Dendritic cell treated with granulocyte-macrophage colony-stimulating factor and Interleukin-4, amounts not matched to agents 40 ng/mL and 50 ng/mL, for 4 days (primary cell): ENCODE measurements around the gene RAB4A.

Source experiments
- H3K27ac Mint-ChIP-seq: one replicate; pipeline ENCODE4 v1.8.0; 2022; ENCODE audit warnings: mild to moderate bottlenecking, mixed read lengths
- H3K27me3 Mint-ChIP-seq: one replicate; pipeline ENCODE4 v1.8.0; 2022; ENCODE audit warnings: mild to moderate bottlenecking, mixed read lengths
- H3K36me3 Mint-ChIP-seq: one replicate; pipeline ENCODE4 v1.8.0; 2022; ENCODE audit warnings: low read depth, mixed read lengths
- H3K4me1 Mint-ChIP-seq: one replicate; pipeline ENCODE4 v1.8.0; 2022; ENCODE audit warnings: low read depth, mixed read lengths
- H3K4me3 Mint-ChIP-seq: one replicate; pipeline ENCODE4 v1.8.0; 2022; ENCODE audit warnings: mild to moderate bottlenecking, moderate library complexity, mixed read lengths
- H3K9me3 Mint-ChIP-seq: one replicate; pipeline ENCODE4 v1.8.0; 2022; ENCODE audit warnings: mixed read lengths
- intact Hi-C: fragments of 100-400 bp; cut with micrococcal nuclease; formaldehyde crosslinking; loops from one replicate; pipeline ENCODE4 v1.15.0; 2022

Gene RAB4A

DNA sequence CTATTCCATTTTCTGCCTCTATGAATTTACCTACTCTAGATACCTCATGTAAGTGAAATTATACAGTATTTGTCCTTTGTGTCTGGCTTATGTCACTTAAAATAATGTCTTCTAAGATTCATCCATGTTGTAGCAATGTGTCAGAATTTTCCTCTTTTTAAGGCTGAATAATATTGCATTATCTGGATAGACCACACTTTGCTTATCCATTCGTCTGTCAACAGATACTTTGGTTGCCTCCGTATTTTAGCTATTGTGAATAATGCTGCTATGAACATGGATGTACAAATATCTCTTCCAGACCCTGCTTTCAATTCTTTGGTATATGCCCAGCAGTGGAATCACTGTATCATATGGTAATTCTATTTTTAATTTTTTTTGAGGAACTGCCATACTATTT lies 82.1 kb downstream of the RAB4A start:
- peaks cover 43% of the 10 kb centered on the region for H3K27me3 Mint-ChIP-seq

DNA sequence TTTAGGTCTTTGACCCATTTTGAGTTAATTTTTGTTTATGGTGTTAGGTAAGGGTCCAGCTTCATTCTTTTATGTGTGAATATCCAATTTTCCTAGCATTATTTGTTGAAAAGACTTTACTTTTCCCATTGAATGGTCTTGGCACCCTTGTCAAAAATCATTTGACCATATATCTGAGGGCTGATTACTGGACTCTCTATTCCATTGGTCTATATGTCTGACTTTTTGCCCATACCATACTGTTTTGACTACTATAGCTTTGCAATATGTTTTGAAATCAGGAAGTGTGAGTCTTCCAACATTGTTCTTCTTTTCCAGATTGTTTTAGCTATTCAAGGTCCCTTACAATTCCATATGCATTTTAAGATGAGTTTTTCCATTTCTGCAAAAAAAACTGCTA lies 83.3 kb downstream of the RAB4A start:
- Mint-ChIP-seq H3K27me3 (peaks cover 50% of the 10 kb centered on the region), H3K9me3 (peaks cover 6% of the 10 kb centered on the region), H3K4me1 (no peaks in the 10 kb centered on the region), H3K27ac (no peak overlapping the region), H3K36me3 (no peaks in the 10 kb centered on the region), H3K4me3 (no peak overlapping the region)
- intact Hi-C loops = no loop called here

More for the DNA sequence above, 82.1 kb downstream of the RAB4A start:
- H3K4me3 Mint-ChIP-seq = no peak overlapping the region
- H3K9me3 Mint-ChIP-seq = peaks cover 6% of the 10 kb centered on the region
- no peak overlapping the region for H3K27ac Mint-ChIP-seq
- intact Hi-C loops = no loop called here
- no peaks in the 10 kb centered on the region for H3K36me3 Mint-ChIP-seq
- H3K4me1 Mint-ChIP-seq = peaks cover under 1% of the 10 kb centered on the region
